Stimulated activated CD8-positive, alpha-beta memory T cell treated with anti-CD3 and anti-CD28 coated beads, Interleukin-4, amount 100 ng/mL, for 24 hours (primary cell): ENCODE data around the gene CKB.

Experiments used
- DNase-seq: peaks from one replicate; pipeline ENCODE4 v3.0.0-alpha.2; 2020; ENCODE audit warnings: low read depth

The CKB gene

DNA sequence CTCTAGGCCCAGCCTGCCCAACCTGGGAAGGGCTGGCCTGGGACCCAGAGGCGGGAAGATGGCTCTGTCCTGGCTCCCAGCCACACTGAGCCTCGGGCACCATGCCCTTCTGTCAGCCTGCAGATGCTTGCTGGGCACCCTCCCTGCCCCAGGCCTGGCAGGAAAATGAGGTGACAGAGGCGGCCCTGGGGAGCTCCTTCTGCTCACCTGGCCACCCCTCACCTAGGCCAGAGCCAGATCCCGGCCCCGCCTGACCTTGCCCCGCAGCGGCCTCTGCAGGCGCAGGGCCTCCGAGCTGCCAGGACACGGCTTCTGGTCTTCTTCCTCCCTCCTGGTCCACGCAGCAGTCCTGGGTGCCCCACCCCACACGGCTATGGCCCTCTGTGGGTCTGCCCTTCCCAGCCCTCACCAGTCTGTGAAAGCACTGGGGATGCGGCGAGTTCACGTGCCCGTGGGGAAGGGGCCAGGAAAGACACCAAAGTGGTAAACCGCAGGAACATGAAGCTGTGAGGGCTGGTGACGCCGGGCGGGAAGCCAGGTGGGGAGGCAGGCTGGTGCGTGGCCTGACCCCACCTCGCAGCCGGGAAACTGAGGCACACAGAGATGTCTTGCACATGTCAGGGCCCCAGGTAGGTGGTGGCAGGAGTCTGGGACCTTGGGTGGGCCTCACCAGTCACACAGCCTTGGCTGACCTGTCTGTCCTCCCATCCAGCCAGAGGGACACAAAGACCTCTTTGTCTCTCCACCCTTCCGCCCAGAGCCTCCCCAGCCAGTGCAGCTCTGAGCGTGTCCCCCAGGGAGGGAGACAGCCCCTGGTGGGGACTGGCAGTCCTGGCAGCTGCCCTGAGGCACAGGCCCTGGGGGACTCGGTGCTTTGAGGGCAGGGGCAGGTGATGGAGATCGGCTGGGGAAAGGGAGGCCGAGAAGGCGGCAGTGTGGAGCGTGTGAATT lies 27.0 kb upstream of the CKB start:
- DNase-seq, result no peak

DNA sequence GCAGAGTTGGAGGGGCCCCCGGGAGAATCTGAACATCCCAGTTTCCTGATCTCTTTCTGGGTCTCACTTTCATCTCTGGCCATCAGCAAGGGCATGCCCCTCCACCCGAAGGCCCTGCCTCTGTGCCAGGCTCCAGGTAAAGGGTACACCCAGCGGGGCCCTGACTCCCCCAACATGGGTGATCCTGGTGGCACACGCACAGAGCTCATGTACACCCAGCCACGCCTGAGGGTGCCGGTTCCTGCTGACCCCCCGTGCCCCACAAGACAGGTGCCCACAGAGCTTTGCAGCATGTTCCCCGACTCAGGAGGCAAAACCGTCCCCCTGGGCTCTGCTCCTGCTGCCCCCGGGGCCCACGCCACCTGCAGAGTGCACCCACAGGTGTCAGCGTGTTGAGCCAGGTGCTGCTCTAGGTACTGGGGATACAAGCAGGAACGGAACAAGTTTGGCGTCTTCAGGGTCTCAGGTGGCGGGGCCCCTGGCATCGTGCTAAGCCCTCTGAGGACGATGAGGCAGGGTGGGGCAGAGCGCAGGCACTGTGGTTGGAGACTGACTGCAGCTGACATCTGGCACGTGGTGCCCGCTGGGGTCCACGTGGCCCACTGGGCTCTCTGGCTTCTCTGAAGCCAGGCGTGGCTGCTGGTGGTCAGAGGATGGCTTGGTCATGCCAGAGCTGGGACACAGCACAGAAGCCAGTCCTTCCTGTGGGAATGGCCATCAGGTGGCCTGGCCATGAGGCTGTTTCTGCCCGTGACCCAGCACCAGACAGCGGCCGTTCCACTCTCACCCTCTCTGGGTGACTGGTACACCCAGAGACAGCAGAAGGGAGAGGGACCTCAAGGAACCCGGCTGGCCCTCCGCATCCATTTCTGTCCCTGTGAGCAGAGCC lies 26.1 kb upstream of the CKB start:
- DNase-seq, result no peak

DNA sequence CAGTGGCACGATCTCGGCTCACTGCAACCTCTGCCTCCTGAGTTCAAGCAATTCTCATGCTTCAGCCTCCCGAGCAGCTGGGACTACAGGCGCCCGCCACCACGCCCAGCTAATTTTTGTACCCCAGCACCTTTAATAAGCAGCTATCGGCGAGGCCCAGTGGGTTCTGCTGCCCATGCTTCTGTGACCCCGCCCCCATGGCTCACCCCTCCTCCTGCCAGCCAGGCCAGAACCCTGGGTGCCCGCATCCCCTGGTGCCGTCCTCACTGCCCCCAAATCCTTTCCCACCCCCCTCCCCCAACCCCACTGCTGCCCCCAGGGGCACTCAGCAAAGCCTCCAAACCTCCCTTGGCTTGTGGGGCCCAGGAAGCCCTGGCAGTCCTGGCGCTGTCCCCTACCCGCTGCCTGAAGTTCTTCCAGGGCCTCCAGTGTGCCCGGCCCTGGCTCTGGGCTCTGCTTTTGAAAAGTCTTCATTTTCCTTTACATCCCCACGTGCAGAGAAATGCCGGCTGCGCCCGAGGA lies 25.4 kb upstream of the CKB start:
- no peak for DNase-seq

DNA sequence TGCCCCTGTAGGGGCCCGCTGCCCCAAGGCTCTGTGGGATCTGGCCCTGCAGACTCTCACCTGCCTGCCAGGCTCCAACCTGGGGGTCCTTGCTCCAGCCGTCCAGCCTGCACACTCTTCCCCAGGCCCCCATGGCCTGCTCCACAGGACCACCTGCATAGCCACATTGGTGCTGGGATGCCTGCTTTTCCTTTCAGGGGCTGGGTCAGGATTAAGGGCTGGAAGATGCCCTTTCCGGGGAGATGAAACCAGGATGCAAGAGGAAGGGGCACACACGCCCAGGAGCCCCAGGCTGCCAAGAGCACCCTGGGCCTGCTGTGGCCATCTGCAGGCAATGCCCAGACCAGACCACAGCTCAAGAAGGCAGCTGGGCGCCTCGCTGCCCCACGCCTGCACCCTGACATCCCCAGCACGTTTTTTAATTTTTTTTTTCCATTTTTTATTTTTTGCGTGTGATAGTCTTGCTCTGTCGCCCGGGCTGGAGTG lies 24.9 kb upstream of the CKB start:
- no peak for DNase-seq

GRCh38 chr14:103546652-103547454 lies 24.2 kb upstream of the CKB start:
- peak; percentile 64 for DNase-seq

DNA sequence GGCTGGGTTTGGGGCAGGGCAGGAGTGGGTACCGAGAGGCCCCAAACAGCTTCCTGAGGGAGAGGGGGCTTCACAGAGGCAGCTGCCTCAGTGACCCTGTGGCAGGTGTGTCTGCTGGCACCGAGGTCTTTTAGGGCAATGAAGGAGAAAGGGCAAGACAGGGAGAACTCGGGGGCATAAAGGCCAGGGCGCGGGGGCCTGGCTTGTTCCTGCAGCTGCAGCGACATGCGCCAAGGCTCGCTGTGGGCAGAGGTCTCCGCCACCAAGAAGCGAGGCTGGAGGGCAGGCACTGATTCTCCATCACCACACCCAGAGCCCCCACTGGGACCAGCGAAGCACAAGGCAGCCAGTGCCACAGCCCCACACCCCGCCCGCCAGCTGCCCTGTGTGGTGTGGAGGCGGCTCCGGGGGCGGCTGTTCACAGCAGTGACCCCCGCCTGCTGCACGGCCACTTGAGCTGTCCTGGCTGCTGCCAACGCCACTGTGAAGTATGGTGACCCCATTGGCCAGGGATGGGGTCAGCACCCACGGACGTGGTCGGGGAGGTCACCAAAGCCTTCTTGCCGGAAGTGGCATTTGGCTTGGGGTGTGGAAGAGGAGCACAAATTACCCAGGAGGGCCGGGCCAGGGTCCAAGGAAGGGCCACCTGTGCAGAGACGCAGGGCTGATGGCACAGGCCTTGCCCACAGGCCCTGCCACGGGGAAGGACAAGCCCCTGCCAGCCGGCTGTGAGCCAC lies 23.5 kb upstream of the CKB start:
- DNase-seq, result no peak

DNA sequence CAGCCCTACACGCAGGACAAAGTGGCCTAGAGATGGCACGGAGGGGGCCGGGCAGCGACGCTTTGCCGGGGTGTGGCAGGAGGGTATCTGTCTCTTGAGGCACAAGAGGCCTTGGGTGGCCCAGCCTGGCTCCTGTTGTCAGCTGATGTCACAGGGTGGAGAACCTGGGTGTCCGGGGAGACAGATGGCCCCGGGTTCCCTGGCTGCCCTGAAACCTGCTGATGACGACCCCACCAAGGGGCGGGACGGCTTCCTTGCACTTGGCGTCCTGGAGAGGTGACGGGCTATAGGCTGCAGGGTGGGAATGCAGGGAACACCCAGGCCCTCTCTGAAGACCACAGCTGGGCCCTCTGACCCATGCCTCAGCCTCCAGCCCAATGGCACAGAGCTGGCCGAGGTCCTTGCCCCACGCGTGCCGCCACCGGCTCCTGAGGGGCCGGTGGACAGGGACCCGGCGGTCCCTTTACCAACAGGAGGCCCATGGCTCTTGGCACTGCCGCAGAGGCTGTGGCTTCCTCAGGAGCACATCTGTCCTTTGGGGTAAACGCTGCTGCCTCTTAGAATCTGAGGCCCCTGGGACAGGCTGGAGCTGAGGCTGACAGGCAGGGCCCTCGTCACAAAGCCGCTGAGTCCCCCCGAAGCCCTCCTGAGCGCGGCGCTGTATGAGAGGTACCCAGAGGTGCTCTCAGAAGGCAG lies 22.7 kb upstream of the CKB start:
- DNase-seq, result no peak

GRCh38 chr14:103544388-103545218 lies 22.0 kb upstream of the CKB start:
- no peak for DNase-seq

DNA sequence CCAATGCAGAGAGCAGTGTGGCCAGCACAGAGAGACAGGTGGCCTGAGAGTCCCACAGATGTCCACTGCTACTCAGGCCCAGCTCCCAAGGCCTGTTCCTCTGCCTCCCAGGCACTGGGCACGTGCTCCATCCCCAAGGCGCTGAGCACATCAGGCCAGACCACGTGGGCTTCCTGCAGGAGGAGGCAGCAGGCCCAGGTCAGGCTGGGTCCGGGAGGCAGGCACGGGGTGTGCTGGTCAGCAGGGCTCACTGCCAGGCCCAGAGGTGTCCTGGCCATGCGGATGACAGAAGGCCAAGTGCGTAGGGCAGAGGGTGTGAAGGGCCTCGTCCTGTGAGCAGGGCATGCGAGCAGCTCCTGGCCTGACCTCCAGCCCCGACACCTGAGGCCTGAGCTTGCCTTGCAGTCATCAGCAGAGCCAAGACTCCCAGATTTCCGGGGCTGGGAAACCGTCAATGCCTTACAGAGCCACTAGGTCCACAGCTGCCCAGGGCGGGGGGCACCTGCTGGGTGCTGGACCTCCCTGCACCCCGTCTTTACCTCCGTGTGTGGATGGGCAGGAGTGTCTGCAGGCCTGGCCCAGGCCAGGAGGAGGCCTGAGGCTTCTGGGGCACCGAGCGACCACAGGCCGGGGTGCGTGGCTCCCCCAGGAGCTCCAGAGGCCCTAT lies 21.2 kb upstream of the CKB start:
- DNase-seq, result no peak

- DNase-seq, result no peak
Measured at GRCh38 chr14:103543140-103543539, 20.5 kb upstream of the CKB start.

- no peak for DNase-seq
Measured at GRCh38 chr14:103542605-103543088, 20.0 kb upstream of the CKB start.

DNA sequence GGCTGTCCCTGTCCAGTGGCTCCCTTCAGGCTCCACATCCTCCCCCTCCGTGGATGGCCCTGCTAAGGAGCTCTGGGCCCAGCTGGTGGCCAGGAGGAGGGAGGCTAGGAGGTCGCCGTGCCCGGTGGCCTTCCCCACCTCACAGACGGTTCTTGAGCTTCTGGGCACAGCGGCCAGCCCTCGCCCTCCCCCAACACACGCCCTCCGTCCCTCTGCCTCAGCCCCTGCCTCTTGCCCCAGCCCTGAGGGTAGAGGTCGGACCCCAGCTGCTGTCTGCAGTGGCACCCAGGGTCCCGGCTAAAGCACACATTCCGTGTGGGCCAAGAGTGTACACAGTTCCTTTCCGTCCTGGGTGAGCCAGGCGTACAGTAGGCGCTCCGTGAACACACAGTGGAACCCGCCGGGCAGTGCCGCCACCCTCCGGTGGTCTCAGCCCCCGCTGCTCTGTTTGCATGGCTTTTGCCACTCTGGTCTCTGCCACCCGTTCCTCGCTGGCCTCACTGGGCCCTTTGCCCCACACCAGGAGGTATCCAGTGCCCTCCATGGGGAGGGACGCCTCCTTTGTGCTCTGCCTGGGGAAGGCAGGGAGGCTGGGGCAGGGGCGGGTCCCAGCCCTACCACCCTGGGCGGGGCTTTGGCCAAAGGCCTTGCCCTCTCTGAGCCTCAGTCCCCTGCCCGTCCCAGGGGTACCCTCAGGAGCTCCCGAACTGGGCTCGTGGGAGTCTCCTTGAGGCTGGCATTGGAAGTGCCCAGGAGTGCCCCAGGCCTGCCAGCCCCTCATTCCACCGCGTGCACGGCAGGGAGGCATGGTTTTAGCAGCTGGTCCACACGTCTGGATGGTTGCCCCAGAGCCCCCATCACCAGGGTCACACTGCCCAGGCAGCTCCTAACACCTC lies 19.3 kb upstream of the CKB start:
- DNase-seq, result no peak

- DNase-seq, result no peak
Measured at GRCh38 chr14:103540821-103541708, 18.4 kb upstream of the CKB start.

DNA sequence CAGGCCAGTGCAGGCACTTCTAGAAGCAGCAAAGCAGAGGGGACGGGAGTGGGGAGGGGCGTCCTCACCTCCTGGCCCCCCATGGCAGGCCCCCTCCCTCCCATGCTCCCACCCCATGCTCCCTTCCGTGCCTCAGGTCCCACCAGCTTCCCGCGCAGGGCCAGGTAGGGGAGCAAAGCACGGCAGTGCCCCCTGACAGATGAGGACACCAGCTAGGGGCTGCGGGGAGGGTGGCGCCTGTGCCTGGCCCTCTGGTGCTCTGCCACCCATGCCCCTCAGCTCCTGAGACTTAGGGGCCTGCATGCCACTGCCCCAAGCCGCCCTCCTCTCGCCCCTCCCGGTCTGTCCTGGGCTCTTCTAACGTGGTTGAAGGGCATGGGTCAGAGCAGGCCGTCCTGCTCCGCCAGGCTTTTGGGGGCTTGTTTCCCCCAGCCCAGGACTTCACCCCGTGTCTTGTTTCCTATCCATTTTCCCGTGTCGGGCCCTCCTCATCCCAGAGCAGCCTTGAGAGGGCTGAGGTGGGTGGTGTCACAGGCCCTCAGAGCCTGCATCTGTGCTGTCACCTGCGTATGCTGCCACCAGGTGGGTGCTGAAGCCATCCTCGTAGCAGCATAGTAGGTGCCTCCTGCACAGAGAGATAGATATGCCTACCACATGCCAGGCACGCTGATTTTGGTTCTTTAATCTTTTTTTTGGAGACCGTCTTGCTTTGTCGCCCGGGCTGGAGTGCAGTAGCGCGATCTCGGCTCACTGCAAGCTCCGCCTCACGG lies 16.6 kb upstream of the CKB start:
- no peak for DNase-seq

- no peak for DNase-seq
Measured at GRCh38 chr14:103538291-103539055, 15.8 kb upstream of the CKB start.
